NCI-H748 (cell line): Measurements from ENCODE around the gene CYP4B1.

ENCODE experiments used
- DNase-seq: peaks from one replicate; lab custom pipeline; 2025; ENCODE audit not compliant: unreplicated experiment; lab: John Stamatoyannopoulos, UW

CYP4B1 gene

DNA sequence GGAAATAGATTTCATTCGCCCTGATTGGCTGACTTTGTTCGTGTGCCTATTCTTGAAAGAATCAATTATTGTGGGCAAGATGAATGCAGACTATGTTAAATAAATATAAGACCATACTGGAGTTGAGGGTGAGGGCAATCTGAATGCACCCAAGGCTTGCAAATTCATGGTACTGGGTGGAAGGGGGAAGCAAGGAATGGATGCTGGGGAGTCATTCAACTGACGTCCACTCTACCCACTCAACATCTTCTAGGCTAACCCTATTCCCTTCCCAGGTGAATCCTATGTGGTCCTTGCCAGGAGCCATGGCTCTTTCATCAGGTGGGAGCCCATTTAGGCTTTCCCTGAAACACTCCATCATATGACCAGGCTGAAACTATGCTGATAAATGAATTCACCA is 5.7 kb upstream of the CYP4B1 start:
- DNase-seq: no peak

DNA sequence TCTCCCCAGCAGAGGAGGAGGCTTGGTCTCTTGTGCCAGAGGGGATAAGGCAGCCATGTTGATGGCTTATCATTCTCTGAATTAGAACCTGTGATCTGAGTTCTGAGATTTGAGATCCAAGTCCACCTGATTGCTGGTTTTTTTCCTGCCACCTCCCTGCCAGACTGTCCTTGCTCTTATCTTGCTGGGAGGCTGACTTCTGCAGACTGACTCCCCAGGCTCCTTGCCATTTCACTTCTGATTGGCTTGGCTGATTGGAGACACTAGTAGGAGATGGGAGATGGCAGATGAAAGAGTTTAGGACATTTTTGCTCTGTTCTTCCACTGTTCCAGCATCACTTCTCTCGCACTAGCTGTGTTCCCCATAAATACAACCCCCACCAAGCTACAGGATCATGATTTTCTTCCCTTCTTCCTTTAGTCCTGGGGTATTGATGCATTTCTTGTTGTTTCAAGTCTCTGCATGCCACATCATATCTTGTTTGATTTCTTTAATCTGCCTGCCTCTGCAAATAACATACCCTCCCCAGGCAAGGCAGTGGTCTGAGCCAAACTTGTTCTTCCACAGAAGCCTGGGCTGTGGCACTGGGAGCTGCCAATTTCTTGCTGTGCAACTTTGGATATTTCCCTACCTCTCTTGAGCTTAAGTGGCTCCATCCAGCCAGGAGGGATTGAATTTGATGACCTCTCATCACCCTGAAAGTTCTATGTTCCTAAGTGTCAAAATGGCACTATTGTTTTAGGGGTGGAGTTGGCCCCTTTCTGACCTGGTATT is 963 bp upstream of the CYP4B1 start:
- DNase-seq: no peak

DNA sequence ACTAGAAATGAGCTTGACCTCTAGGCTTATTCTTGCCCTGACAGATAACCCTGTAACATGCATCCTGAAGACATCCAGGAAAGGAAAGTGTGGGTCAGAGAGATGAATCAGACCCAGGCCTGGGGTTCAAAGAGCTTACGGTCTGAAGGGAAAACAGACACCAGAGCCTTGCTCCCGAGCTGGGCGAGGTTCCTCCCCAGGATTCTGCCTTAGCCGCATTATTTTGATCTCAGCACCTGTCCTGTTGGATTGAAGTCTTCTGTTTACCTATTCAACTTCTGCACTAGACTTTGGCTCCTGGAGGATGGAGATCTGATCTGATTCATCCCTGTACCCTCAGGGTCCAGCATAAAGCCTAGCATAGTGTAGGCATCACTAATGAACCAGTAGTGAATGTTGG is 1.9 kb downstream of the CYP4B1 start:
- no peak for DNase-seq

- DNase-seq: no peak
Observed at GRCh38 chr1:46801323-46802055, 2.6 kb downstream of the CYP4B1 start.

DNA sequence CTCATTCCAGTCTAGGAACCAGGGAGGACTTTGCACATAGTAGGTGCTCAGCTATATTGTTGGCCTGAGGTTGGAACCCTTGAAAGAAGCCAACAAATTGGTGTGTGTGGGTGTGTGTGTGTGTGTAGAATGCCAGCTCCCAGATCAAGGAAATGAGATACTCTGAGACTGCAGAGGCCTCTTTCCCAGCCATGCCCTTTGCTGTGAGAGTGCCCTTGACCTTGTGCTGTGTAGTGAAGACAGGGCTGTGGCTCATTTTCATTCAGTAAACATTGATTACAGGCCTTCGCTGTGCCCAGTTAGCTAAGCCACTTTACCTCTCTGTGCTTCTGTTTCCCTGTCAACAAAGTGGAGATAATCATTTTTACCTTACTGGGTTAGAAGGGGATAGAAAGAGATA is 3.2 kb downstream of the CYP4B1 start:
- DNase-seq: no peak

DNA sequence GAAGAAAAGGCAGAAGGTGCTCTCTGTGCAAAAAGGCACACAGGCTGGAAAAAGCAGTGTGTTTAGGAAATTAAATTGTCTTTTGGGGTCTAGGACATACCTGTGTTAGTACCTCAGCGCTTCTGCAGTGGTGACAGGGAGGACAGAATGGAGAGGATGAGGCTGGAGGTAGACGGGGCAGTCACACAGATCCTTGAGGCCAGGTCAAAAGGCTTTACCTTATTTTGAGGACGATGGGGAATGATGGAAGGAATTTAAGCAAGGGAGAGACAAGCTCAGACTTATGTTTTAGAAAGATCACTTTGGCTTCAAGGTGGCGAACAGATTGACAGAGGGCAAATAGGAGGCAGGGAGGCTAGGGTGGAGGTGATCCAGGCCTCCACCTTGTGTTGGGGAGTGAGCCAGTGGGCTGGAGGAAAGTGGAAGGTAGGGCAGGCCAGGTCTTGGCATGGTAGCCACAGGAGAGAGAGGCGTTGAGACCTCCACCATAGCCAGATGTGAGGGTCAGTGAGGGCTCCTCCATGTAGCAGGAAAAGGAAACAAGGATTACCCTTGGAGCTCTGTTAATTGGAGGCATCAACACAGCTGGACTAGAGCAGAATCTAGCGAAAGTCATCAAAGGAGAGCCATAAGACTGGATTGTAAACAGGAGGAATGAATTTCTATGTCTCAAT is 4.2 kb downstream of the CYP4B1 start:
- DNase-seq: no peak

DNA sequence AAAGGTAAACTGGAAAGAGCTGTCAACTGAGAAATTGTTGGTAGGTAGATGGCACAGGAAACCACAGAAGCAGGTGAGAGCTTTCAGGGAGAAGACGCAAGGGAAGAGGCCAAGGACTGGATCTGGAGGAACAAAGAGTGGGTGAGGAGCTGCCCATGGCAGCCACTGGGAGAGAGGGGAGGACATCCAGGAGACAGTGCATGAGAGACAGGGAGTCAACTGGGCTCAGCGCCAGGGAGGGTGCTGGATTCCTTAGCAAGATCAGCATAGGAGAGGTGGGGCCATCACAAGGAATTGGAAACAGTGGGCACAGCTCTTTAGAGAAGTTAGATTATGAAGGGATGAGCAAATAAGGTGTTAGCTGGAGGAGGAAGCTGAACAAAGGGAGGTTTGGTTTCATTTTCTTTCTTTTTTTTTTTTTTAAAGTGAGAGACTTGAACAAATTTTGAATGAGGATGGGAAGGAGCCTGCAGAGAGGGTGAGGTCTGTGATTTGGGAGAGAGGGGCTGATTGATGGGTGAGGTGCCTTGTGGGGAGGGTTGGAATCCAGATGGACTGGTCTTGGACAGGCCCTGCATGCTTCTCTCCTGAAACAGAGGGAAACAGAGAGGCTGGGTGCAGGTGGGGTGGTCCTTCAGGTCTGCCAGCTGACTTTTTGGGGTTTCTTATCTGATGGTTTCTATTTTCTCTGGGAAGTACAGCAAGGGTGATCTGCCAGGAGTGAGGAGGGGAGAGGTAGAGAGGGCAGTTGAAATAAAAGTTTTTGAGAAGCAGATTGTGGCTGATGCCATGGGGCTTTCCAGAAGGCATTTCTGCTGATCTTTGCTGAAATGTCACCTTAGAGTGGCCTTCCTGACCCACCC is 5.4 kb downstream of the CYP4B1 start:
- DNase-seq: no peak

DNA sequence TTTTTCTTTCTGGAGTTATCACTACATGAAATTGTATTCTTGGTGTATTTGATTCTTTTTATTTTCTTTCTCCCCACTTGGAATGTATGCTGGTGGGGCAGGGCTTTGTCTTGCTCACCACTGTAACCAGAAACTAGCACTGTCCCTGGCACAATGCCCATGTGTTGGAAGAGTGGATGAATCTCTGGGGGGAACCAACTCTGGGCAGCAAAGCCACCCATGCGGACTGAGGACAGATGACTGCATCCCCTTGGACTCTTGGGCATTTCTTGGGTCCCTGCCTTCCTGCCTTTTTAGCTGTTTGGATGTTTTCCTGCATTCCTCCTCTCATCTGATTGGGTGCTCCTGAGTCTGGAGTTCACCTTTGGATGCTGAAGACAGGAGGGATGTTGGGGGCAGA is 6.1 kb downstream of the CYP4B1 start:
- DNase-seq: no peak

GRCh38 chr1:46805755-46806154 is 6.9 kb downstream of the CYP4B1 start:
- no peak for DNase-seq

DNA sequence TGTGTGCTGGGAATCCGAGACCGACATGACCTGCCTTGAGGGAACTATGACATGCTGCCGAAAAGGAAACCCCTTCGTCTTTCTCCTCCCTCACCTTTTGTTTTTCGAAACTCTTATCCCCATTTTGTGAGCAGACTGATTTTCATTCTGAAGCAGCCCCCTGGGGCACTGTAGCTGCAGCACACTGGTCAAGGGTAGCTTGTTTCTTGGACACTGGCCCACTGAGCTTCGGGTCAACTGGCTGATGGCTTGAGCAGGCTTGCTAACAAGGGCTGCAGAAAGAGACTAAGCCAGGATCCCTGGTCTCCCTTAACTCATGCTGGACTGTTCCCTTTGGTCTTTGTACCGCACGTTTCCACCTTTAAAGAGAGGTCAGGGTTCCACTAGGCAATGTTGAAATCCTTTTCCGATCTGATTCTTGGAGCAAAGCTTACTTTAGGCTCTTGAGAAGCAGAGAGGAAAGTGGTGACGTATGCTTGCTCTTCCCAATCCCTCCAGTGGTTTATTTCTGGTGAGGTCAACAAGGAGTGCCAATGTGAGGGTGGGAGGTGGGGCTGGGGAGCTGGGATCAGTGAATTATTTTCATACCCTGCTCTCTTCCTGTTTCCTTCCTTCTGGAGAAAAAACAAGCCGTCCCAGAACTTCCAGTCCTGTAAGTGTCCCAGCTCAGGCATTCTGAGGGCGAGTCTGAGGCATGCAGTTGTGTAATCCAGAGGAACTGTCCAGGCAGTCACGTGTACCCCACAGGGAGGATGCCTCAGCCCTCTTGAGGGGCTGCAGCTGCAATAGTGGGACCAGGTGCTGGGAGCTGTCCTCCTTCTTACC is 7.6 kb downstream of the CYP4B1 start:
- no peak for DNase-seq

GRCh38 chr1:46807046-46807972 is 8.5 kb downstream of the CYP4B1 start:
- DNase-seq: no peak

GRCh38 chr1:46809071-46809470 is 10.2 kb downstream of the CYP4B1 start:
- DNase-seq: no peak

- DNase-seq: no peak
Observed at GRCh38 chr1:46809904-46810303, 11.1 kb downstream of the CYP4B1 start.

- DNase-seq: no peak
Observed at GRCh38 chr1:46810596-46810995, 11.8 kb downstream of the CYP4B1 start.

DNA sequence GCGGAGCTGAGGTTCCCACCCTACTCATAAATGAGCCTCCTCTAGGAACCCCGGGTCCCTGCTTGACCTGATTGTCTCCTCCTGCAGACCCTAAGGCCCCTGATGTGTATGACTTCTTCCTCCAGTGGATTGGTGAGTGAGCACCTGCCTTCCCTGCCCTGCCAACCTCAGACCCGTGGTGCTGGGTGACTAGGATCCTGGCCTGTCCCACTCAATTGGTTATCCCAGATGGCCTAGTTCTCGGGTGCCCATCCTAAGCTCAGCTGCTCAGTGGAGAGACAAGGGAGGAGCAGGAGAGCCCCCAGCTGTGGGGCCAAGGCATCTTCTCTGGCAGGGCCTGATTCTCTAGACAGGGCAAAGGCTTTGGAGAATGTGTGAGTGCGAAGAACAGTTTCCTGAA is 12.2 kb downstream of the CYP4B1 start:
- DNase-seq: no peak

GRCh38 chr1:46812065-46812963 is 13.5 kb downstream of the CYP4B1 start:
- no peak for DNase-seq

GRCh38 chr1:46812996-46813857 is 14.4 kb downstream of the CYP4B1 start:
- DNase-seq: no peak
